ENCODE measurements around the gene RAD50.
"Not testable (repeated sequence)": the region's sequence is repeated elsewhere in the genome, so short reads cannot be mapped to it uniquely, and the experiment has no call there.

The RAD50 gene

GRCh38 chr5:132556763-132557477, at the start of gene RAD50:
Gene RAD50 (plus strand): TSS chr5:132556977. CDS start chr5:132557325, 348 bp downstream.
- DNase-seq = peak; percentile 83

- no peak for DNase-seq
Measured at GRCh38 chr5:132510076-132510475, 46.7 kb upstream of the RAD50 start.

GRCh38 chr5:132513618-132514336, 43.0 kb upstream of the RAD50 start:
- not testable (repeated sequence) for DNase-seq

- not testable (repeated sequence) for DNase-seq
Measured at GRCh38 chr5:132522067-132522466, 34.7 kb upstream of the RAD50 start.

- DNase-seq = not testable (repeated sequence)
Measured at GRCh38 chr5:132524877-132525276, 31.9 kb upstream of the RAD50 start.

GRCh38 chr5:132525299-132525724, 31.5 kb upstream of the RAD50 start:
- no peak for DNase-seq

GRCh38 chr5:132526290-132526973, 30.3 kb upstream of the RAD50 start:
- peak; percentile 24 for DNase-seq

GRCh38 chr5:132526974-132527564, 29.7 kb upstream of the RAD50 start:
- no peak for DNase-seq

- peak; percentile 14 for DNase-seq
Measured at GRCh38 chr5:132528021-132528420, 28.8 kb upstream of the RAD50 start.

GRCh38 chr5:132528866-132529634, 27.7 kb upstream of the RAD50 start:
- DNase-seq = no peak

GRCh38 chr5:132530946-132531345, 25.8 kb upstream of the RAD50 start:
- DNase-seq = no peak

- DNase-seq = no peak
Measured at GRCh38 chr5:132539716-132540115, 17.1 kb upstream of the RAD50 start.

- DNase-seq = no peak
Measured at GRCh38 chr5:132540149-132540548, 16.6 kb upstream of the RAD50 start.

- no peak for DNase-seq
Measured at GRCh38 chr5:132540764-132541163, 16.0 kb upstream of the RAD50 start.

- DNase-seq = no peak
Measured at GRCh38 chr5:132543472-132544201, 13.1 kb upstream of the RAD50 start, which contains the start of gene IL5. Gene IL5 (minus strand): TSS chr5:132543522. CDS start chr5:132543478, 44 bp downstream.

- DNase-seq = no peak
Measured at GRCh38 chr5:132546108-132546507, 10.7 kb upstream of the RAD50 start.

GRCh38 chr5:132547269-132547668, 9.5 kb upstream of the RAD50 start:
- DNase-seq = no peak

GRCh38 chr5:132548834-132549233, 7.9 kb upstream of the RAD50 start:
- DNase-seq = not testable (repeated sequence)

GRCh38 chr5:132549576-132549975, 7.2 kb upstream of the RAD50 start:
- no peak for DNase-seq

GRCh38 chr5:132556153-132556762, 519 bp upstream of the RAD50 start:
- no peak for DNase-seq
